Measurements from ENCODE around the gene SPEN.

The SPEN gene

DNA sequence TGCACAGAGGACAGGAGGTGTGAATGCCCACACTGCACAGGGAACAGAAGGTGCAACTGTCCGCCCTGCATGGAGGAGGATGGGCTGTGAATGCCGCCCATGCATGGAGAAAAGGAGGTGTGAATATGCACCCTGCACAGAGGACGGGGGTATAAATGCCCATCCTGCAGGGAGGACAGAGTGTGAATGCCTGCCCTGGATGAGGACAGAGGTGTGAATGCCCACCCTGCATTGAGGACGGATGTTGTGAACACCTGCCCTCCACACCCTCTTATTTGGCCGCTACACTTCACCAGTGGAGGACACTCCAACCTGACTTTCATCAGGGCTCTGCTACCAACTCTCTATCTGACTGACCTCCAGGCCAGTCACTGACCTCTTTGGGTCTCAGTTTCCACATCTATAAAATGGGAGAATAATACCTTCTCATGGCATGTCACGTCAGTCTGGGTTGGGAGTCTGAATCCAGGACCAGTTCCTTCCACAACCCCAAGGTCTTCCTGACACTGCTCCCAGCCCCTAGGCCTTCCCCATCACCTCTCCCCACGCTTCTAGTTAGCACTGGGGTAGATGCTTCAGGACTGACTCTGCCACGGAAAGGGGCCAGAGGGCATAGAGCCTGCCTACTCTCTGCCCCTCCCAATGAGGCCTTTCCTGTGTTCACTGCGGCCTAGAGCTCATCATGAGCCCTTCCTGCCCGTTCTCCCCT lies 100.0 kb downstream of the SPEN start:
- DNase-seq (ENCODE audit: low spot score): no peak

DNA sequence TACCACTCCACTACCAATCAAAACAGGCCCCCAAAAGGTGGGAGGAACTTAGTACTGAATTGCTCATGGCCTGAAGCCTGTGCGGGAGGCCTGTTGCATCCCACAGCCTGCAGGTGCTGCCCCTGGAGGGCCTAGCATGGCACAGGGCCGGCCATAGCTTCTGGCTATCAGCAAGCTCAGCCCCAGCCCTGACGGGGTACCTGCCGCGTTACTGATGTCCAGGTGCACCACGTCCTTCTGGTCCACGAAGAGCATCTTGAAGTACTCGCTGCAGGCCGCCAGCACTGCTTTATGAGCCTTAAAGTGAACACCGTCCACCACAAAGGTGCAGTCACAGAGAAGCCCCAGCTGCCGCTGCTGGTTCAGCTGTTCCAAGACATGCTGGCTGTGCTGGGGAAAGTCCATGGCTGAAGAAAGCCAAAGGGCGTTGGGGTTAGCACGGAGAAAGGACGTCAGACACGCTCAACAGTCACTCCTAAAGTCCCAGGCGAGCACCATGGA lies 100.6 kb downstream of the SPEN start:
- DNase-seq (ENCODE audit: low spot score): no peak

DNA sequence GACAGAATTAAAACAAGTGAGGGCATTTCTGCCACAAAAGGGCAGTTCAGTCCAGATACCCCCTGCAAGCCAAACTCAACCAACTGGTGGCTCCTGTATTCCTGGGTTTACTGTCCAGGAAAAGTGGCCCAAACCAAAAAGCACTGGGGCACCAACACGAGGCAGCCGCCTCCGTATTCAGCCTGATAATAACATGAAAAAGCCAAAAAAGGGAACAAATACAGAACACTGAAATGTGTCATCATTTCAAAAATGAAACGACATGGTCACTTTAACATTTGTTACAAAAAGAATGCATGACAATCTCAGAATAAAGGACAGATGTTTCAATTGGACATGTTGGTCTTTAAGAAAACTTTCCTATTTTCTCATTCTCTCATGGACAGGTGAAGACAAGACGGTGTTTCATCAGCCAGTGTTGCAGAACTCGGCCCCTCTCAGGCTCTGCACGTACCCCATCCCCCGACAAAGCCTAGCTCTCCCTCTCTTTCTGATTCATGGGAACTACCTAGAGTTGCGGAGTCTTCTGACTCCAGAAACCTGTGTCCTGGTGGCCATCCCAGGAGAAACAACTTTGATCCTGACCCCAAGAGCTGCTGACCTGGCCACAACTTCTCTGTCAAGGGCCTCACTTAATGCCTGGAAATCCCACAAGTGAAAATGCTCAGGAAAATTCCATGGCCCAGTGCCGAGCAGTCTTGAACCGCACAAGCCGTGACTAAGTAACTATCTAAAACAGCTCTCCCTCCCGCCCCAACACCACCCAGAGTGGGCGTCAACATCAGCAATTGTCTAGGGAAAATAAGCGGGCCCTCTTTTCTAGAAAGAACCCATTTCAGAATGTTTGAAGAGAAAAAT lies 101.3 kb downstream of the SPEN start:
- DNase-seq (ENCODE audit: low spot score): no peak

DNA sequence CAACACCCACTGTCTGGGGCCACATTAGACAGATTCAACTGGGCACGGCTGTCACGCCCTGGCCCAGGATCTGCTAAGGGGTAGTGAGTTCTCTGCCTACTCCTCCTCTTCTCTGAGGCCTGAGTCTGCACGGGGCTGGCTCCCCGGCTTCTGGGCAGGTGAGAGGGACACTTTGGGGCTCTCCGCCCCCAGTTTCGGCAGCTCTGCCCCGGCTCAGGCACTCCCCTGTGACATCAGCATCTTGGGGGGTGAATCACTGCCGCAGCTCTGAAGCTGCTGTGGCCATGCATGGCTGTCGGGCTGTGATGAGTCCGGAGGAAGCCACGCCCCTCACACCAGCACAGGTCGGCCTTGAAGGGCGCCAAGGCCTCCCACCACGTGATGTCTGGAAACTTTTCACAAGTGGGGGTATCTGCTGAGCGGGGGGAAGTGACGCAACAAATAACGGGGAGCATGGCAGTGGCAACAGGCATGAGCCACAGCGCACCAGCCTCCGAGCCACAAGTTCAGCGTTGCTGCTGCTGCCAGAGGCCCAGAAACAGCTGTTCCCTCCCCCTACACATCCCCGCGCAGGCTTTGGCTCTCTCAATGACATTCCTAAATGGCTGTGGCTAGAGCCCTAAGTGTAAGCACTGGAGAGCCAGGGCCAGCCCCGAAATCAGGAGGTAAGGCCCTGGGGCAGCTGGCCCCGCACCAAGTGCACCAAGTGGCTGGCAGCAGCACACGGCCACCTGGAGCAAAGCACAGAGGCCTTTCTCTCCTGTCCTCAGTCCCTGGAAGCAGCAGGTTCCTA lies 102.1 kb downstream of the SPEN start:
- peak; percentile 97 for DNase-seq (ENCODE audit: low spot score)

DNA sequence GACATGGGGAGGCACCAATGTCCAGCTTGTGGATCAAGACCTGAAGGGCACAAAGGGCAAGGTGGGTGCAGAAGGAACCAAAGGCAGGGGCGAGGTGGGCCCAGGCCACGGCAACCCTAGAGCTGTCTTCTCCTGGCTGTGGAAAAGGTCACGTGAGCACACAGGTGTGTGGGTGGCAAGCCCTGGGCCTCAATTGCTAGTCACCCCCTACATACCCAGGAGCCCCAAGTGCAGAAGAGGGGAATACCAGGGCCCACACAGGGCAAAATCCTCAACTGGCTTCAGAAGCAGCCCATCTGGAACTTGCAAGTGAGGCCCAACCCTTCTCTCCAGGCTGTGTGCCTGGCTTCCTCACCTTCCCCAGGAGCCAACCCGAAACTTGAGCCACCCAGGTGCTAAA lies 102.8 kb downstream of the SPEN start:
- DNase-seq (ENCODE audit: low spot score): peak; percentile 16

DNA sequence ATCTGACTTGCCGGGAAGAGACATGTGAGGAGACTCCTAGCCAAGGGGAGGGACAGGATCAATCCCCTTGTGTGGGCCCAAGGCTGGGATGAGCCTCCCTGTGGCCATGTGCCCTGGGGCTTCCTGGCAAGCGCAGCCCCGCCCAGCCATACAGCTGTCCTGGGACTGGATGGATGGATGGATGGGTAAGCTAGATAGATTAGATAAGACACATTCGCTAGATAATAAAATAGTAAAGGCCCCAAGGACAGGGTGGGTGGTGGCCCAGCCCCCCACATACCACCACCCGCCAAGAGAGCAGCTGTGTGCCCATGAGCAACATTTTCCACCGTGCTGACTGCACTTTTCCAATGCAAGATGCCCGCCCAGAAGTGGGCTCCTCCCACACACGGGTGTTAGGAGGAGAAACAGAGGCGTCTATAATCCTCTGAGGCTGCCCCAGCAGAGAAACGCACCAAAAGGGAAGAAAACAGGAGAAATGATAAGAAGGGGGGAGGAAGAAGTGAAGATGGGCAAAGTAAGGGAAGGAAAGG lies 103.3 kb downstream of the SPEN start:
- peak; percentile 45 for DNase-seq (ENCODE audit: low spot score)

DNA sequence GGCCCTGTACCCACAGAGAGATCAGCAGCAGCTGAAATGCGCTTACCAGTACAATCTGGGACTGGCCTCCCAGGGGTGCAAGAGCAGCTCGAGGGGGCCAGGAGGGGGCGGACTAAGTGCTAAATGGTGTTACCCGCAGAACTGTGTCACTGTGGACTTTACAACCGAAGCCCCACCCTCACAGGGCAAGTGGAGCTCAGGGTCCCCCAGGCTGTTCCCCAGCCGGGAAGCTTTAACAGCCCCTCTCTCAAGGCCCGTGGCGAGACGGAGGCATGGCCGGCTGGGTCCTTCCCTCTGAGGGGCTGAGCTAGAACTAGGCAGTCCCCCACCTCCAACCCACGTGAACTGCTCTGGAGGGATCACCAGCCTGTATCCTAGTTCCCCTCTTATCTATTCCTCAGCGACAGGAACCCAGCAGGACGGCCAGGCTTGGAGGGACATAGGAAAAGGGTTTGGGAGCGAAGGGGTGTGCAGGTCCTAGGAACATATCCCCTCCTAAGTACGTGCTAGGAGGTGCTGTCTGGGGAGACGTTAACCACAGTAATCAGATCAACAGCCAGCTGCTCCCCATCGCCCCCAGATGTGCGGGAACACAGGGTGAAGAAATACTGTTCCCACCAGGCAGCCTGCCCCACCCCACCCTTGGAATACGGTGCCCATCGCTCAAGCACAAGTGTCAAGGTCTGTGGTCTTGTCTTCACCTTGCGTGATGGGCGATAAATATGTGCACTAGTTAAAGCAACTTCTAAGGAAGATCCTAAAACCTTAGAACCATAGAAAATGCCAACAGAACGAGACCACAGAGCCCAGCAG lies 104.0 kb downstream of the SPEN start:
- peak; percentile 36 for DNase-seq (ENCODE audit: low spot score)

DNA sequence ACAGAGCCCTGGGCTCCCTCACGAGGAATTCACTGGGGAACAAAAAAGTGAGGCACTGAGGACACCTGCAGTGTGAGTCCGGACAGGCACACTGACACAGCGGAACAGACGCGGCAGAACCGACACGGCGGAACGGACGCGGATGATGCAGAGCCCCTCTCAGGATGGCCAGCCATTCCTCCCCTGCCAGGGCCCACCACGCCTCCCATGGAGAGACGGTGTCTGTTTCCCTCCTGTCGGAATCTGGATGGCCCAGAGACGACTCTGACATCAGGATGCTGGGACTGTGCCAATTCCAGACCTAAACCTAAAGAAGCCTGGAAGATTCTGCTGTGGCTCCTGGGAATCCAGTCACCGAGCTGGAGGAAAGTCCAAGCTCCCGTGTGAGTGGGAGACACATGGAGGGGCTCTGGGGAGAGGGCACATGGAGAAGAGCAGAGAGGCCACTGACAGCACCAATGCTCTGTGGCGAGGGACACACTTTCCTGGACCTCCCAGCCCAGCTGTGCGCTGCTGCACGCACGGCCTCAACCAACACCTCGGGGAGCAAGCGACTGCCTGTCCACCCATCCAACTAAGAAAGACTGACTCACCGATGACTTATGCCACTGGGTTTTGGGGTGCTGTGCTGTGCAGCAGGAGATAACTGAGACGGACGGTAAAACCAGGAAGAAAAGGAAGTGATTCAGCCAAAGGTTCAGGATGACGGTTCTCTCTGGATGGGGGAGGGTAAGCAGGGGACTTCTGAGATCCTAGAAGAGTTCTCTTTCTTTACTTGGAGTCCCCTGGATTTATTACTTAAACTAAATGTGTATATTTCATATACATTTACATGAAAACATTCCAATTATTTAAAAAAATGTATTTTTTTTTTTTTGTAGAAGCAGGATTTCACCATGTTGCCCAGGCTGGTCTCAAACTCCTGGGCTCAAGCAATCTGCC lies 105.1 kb downstream of the SPEN start:
- DNase-seq (ENCODE audit: low spot score): peak; percentile 20

DNA sequence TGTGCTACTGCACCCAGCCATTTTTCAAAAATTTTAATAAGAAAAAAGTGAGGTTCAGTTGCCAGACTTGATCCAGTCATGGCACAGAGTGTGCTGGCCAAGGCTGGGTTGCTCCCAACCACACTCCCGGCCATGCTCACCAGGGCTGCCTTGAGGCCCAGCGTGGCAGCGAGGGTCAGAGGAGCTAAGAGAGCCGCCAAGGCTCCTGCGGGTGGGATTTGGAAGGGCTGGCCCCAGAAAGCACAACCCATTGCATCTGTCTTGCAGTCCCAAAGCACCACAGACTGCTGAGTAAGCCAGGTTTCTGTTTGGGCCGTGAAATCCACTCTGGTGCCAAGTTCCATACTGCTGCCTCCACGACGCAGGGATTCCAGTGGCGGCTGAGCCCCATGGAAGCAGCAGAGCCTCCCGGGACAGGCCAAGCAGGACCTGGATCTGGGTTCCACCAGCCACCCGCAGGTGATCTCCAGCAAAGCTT lies 105.8 kb downstream of the SPEN start:
- no peak for DNase-seq (ENCODE audit: low spot score)

DNA sequence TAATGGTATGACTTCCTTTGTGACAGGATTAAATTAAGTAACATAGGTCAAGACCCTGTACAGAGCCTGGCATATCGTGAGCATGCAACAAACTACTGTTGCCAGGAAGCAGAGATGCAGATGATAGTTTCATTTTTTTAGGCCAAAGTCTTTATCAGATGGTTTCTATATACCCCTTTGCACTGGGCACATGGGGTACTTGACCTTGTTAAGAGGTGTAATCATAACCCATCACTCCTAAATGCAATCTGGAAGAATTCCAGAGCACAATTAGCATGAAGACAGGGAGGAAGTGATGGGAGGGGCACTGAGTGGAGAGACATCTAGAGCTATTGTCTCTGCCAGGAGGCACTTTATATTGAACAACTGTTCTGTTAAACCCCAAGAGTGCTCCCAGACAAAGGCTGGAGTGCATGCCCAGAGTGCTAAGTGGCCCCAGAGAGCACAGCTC lies 106.3 kb downstream of the SPEN start:
- no peak for DNase-seq (ENCODE audit: low spot score)

DNA sequence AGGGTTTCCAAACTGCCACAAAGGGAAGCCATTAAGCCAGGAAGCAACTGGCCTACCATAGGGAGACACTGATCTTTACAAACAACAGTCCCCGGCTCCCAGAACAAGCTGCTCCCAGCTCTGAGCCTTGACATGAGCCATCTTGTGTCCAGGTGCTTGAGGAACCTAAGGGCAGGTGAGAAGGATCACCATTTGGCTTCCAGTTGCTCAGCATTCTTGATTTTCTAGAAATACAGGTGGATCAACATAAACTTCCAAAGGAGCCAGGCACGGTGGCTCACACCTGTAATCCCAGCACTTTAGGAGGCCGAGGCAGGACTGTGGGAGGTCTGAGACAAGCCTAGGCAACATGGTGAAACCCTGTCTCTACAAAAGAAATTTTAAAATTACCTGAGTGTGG lies 106.8 kb downstream of the SPEN start:
- DNase-seq (ENCODE audit: low spot score): no peak

DNA sequence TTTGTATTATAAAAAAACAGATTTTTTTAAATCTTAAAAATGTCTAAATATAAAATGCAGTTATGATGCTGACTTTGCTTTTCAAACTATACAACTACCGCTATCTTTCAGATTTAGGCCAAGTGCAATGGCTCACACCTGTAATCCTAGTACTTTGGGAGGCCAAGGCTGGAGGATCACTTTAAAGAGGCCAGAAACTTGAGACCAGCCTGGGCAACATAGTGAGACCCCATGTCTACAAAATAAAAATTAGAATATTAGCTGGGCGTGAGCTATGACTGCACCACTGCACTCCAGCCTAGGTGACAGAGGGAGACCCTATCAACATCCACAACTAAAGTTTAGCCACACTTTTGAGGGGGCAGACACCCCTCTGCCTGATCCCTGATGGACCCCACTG lies 108.0 kb downstream of the SPEN start:
- no peak for DNase-seq (ENCODE audit: low spot score)

DNA sequence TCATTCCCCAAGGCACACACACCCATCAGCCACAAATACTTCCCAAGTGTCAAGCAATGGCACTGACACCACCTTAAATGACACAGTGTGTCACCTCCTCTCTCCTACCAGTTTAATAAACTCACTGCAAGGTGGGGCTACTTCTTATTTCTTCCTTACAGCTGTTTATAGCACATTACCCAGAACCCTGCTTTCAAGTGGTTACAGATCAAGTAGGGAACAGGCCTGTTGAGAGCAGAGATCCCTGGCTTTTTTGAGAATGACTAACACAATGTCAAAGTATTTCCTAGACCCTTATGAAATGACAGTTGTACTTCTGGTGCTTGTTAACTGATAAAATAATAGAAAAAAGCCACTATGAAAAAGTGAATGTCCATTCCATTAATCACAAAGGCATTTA lies 108.6 kb downstream of the SPEN start:
- DNase-seq (ENCODE audit: low spot score): peak; percentile 51

DNA sequence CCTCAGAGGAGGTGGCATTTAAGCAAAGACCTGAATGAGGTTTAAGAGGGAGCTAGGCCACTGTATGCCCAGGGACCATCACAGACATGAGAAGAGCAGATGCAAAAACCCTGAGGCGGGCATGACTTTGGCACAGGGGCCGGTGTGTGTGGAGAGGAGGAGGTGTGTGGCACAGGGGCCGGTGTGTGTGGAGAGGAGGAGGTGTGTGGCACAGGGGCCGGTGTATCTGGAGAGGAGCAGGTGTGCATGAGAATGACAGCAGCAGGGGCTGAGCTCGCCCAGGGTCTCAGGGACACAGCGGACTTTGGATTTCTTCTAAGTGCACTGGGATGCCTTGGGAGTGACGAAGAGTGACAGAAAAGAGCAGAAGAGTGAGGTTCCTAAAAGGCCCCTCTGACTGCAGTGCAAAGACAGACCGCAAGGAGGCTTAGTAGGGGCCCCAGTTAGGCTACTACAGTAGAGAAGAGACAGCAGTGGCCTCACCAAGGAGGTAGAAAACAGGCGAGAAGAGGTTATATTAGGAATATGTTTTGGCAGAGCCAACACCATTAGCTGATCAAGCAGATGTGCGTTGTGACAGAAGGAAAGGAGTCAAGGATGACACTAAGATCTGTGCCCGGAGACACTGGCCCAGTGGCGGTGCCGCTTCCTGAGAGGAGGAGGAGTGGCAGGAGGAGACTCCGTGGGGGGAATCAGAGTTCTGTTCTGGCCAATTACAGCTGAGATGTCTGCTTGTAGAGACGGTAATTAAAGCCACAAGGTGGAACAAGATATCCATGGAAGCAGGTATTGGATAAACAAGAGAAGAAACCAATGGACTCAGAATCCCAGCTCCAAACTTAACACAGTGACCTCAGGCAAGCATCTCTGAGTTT lies 110.0 kb downstream of the SPEN start:
- no peak for DNase-seq (ENCODE audit: low spot score)

DNA sequence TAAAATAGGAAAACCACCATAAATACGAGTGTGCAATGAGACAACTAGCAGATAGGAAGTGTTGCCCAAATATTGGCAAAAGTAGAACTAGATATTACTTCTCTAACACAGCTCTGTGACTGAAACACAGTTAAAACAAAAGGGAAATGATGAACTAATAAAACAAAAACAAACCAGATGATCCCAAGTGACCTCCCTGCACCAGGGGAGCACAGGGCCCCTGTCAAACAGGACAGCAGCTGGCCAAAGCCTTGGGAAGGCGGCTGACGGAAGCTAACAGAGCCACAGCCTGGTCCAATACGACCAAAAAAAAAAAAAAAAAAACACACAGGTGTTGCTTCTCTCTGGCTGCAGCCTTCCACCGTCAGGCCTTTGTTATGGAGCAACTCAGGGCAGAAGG lies 110.6 kb downstream of the SPEN start:
- DNase-seq (ENCODE audit: low spot score): no peak

DNA sequence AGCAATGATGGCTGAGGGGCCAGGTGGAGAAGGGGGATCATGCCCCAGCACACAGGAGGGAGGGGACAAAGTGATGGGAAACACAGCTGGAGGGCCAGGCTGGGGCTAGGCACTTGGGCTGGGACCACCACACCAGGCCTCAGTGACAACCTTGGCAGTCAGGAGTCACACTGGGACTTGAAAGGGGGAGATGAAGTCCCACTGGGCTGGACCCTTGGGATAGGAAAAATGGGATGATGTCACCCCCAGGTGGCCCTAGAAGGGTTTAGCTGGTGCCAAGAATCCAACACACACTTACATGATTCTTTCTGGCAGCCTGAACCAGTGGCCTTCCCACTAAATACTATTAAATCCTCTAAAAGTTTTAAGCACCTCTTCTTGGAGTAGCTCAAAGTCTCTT lies 111.3 kb downstream of the SPEN start:
- no peak for DNase-seq (ENCODE audit: low spot score)

DNA sequence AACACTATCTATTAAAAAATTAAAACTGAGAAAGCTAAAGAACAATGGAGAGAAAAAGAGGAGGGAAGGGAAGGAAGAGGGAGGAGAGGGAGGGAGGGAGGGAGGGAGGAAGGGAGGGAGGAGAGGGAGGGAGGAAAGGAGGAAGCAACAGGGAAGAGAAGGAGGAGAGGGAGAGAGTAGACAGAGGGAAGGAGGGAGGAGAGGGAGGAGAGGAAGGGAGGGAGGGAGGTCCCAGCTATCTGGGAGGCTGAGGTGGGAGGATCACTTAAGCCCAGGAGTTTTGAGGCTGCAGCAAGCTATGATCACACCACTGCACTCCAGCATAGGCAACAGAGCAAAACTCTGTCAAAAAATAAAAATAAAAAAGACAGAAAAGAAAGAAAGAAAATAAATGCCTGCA lies 111.9 kb downstream of the SPEN start:
- DNase-seq (ENCODE audit: low spot score): no peak

DNA sequence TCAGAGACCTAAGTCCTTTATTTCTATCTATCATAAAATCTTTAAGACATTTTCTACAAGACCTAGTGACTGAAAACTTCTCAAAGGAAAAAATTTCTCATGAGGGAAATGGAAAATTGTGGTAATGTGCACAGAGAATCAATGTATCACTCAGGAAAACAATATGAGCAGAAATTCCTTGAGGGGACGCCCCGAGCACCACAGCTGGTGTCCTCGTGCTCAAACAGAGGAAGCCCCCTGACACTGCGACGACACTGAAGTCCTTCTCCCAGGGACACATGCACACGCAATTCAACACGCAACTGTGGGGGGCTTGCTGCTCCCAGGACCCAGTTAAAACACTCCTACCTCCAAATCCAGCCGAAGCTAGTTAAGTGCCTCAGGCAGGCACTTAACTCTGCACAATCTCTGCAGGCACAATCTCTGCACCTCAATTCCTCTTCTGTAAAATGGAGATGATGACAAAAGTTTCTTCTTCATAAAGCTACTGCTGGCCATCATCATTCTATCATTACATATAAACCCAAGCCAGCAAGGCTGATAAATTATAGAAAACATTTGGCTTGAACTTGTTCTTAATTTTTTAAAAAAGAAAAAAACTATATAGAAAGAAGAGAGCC lies 112.4 kb downstream of the SPEN start:
- no peak for DNase-seq (ENCODE audit: low spot score)

DNA sequence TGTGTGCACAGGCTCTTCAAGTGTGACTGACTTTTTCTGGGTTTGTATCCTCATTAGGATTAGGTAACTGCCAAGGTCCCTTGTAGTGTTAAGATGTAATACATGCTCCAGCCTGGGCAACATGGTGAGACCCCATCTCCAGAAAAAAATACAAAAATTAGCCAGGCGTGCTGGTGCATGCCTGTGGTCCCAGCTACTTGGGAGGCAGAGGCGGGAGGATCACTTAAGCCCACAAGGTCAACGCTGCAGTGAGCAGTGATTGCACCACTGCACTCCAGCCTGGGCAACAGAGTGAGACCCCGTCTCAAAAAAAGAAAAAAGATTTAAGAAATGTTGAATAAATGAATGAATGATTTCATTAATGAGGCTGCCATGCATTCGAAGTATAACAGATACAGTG lies 113.3 kb downstream of the SPEN start:
- DNase-seq (ENCODE audit: low spot score): no peak
